ENCODE data around the gene BSN. TPM values are rescaled to one million over a fixed set of nuclear protein-coding genes. Genes with fewer than 3 reads are reported as not detected.

Gene BSN
- total RNA-seq, 1 donor: 0.27 TPM

- DNase-seq (ENCODE audit: low read depth): no peak
- no peak for TF ChIP-seq CTCF (IDR thresholded peaks at IDR 0.05; ENCODE audit: insufficient read depth, low read length)
- no peak overlapping the region for H3K4me3 ChIP-seq (ENCODE audit: low read depth, low read length)
Measured at GRCh38 chr3:49513494-49514124, 40.7 kb upstream of the BSN start.

GRCh38 chr3:49518016-49518415 is 36.3 kb upstream of the BSN start:
- TF ChIP-seq CTCF (IDR thresholded peaks at IDR 0.05; ENCODE audit: insufficient read depth, low read length): no peak
- H3K4me3 ChIP-seq (ENCODE audit: low read depth, low read length): no peak overlapping the region
- DNase-seq (ENCODE audit: low read depth): no peak

GRCh38 chr3:49518441-49518840 is 35.8 kb upstream of the BSN start:
- no peak for TF ChIP-seq CTCF (IDR thresholded peaks at IDR 0.05; ENCODE audit: insufficient read depth, low read length)
- H3K4me3 ChIP-seq (ENCODE audit: low read depth, low read length): no peak overlapping the region
- no peak for DNase-seq (ENCODE audit: low read depth)

- DNase-seq (ENCODE audit: low read depth): peak; percentile 11
- no peak overlapping the region for H3K4me3 ChIP-seq (ENCODE audit: low read depth, low read length)
- no peak for TF ChIP-seq CTCF (IDR thresholded peaks at IDR 0.05; ENCODE audit: insufficient read depth, low read length)
Measured at GRCh38 chr3:49519296-49519695, 35.0 kb upstream of the BSN start.

GRCh38 chr3:49519916-49520385 is 34.3 kb upstream of the BSN start:
- no peak for DNase-seq (ENCODE audit: low read depth)
- no peak for TF ChIP-seq CTCF (IDR thresholded peaks at IDR 0.05; ENCODE audit: insufficient read depth, low read length)
- H3K4me3 ChIP-seq (ENCODE audit: low read depth, low read length): no peak overlapping the region

- H3K4me3 ChIP-seq (ENCODE audit: low read depth, low read length): no peak overlapping the region
- no peak for TF ChIP-seq CTCF (IDR thresholded peaks at IDR 0.05; ENCODE audit: insufficient read depth, low read length)
- DNase-seq (ENCODE audit: low read depth): no peak
Measured at GRCh38 chr3:49523756-49524747, 30.2 kb upstream of the BSN start.
